Spleen (tissue), 11 donors: ENCODE measurements around the gene PLXND1. TPM values are rescaled to one million over a fixed set of nuclear protein-coding genes. Genes with fewer than 3 reads are reported as not detected.

Experiments
- DNase-seq: peaks from one replicate; pipeline ENCODE4 v3.0.0-alpha.2; 2020
- H3K27ac ChIP-seq, 8 donors: fragments of 200-600 bp; sonication (generic) in 7 of 8; 1 replicate in 4 of 8; 2 replicates in 4 of 8; pipeline versions ENCODE4 v1.5.0 to v1.8.0; 2016 to 2021; ENCODE audit warnings: inconsistent platforms in 4 of 8, mild to moderate bottlenecking in 4 of 8, moderate library complexity in 1 of 8
- H3K27me3 ChIP-seq, 7 donors: fragments of 200-600 bp; sonication (generic) in 6 of 7; replicated peaks in 1 of 7; 1 replicate in 4 of 7; 2 replicates in 3 of 7; pipeline versions ENCODE4 v1.5.0 to v1.8.0; 2016 to 2021; ENCODE audit warnings: inconsistent platforms in 3 of 7, mild to moderate bottlenecking in 1 of 7
- H3K36me3 ChIP-seq, 6 donors: fragments of 200-600 bp; sonication (generic) in 5 of 6; 1 replicate in 4 of 6; 2 replicates in 2 of 6; pipeline versions ENCODE4 v1.5.0 to v1.8.0; 2016 to 2021; ENCODE audit warnings: inconsistent platforms in 2 of 6
- H3K4me1 ChIP-seq, 6 donors: fragments of 200-600 bp; sonication (generic) in 5 of 6; 1 replicate in 3 of 6; 2 replicates in 3 of 6; pipeline versions ENCODE4 v1.5.0 to v1.8.0; 2016 to 2021; ENCODE audit warnings: inconsistent platforms in 3 of 6
- H3K4me3 ChIP-seq, 8 donors: fragments of 200-600 bp; sonication (generic) in 7 of 8; 1 replicate in 4 of 8; 2 replicates in 4 of 8; pipeline versions ENCODE4 v1.5.0 to v1.8.0; 2016 to 2021; ENCODE audit warnings: inconsistent platforms in 4 of 8, mild to moderate bottlenecking in 4 of 8, moderate library complexity in 2 of 8
- H3K9me3 ChIP-seq, 8 donors: fragments of 200-600 bp; sonication (generic) in 7 of 8; 1 replicate in 4 of 8; 2 replicates in 4 of 8; pipeline versions ENCODE4 v1.5.0 to v1.8.0; 2016 to 2021; ENCODE audit warnings: inconsistent platforms in 4 of 8
- CTCF ChIP-seq, 11 experiments: fragments of 200-600 bp in 7 of 11; fragments of 450-650 bp in 4 of 11; sonication (generic) in 4 of 11; IDR thresholded peaks in 8 of 11; conservative IDR thresholded peaks in 3 of 11; 1 replicate in 7 of 11; 2 replicates in 4 of 11; pipeline versions ENCODE4 v1.4.0 to v1.8.0; 2016 to 2021; ENCODE audit warnings: antibody characterized with exemption in 11 of 11, inconsistent platforms in 4 of 11, mild to moderate bottlenecking in 1 of 11
- POLR2A ChIP-seq, 3 donors: fragments of 450-650 bp; IDR thresholded peaks; one replicate each; pipeline ENCODE4 v1.5.1; 2017; ENCODE audit warnings: antibody characterized with exemption in 3 of 3, mild to moderate bottlenecking in 1 of 3
- POLR2AphosphoS5 ChIP-seq, 3 donors: sonication (generic); formaldehyde crosslinking; IDR thresholded peaks; one replicate each; pipeline ENCODE4 v1.5.1; 2017; ENCODE audit warnings: antibody characterized with exemption in 3 of 3
- WGBS, 5 donors: extraction: QIAGEN DNeasy Blood & Tissue Kit in 3 of 5; methylation state at CpG; one replicate each; pipeline versions ENCODE4 v1.1.5 to v1.1.7; 2013 to 2018; 5-methylcytosine and 5-hydroxymethylcytosine counted together
- intact Hi-C: fragments of 100-400 bp; cut with DNase I; formaldehyde crosslinking; loops from one replicate; pipeline ENCODE4 v1.15.0; 2023; ENCODE audit warnings: low total_unique reads
- polyA plus RNA-seq, 3 donors: library from polyadenylated mRNA; stranded (reverse); fragments of 200-250 nt; gene quantifications; one replicate each; pipeline ENCODE4 v1.2.1, GENCODE V29; 2013
- total RNA-seq, 7 donors: library from RNA; depleted of rRNA in 3 of 7; stranded (reverse); fragments of >200 nt in 3 of 7; fragmentation: NEBNext Ultra II Directional in 4 of 7; extraction: Animal tissue kit (Norgen Biotek cat#: 25700) in 4 of 7; gene quantifications; one replicate each; pipeline versions ENCODE4 v1.1.0 to v1.2.1, GENCODE V29; 2016 to 2021
- donor health status: healthy with polysubstance abuse.
- donor health status: DM: no; HTN: no; CAD: no; lungs with moderate emphysema.
- donor health status: DM: no; HTN: no; CAD: no.
- donor health status: Bipolar disorder and iron deficiency.
- donor health status: healthy.
- donor health status: DM: no; HTN: no; CAD: no.
- donor health status: DM: yes; HTN: yes; CAD: no.

PLXND1 gene
- total and polyA plus RNA-seq, 10 donors = 44.4 to 238 (median 164) TPM

DNA sequence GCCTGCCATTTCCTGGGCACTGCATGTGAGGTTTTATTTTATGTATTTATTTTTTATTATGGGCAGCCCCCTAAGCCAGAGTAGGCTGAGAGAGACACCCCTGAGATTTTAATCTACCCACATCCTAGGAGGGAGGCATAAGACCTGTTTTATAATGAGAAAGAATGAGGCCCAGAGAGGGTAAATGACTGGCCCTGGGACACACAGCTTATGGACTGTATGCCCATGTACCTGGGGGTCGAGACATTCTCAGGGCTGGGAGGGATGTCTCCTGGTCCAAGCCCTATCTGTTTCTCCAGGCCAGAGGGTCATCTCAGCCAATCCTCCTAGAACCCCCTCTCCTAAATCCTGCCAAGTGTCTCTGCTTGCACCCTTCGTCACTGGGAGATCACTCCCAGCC is 6.1 kb downstream of the PLXND1 start:
- Histone ChIP-seq H3K4me1 (peaks cover 56 to 100% (median 99%) of the 10 kb centered on the region in 6 donors), H3K4me3 (no peak overlapping the region), H3K9me3 (no peaks in the 10 kb centered on the region), H3K27ac (peak overlapping the region in 7 of 8 donors; percentile 63 to 91 (median 88)), H3K36me3 (no peaks in the 10 kb centered on the region), H3K27me3 (peaks cover 0 to 11% (median under 1%) of the 10 kb centered on the region in 7 donors)
- intact Hi-C loops = loop anchor here (5.0 kb wide), 1 partner anchor 108 kb away; no protein-coding TSS in a partner anchor
- TF ChIP-seq POLR2AphosphoS5 (IDR thresholded peaks at IDR 0.05) (no peak), POLR2A (IDR thresholded peaks at IDR 0.05) (no peak), CTCF (IDR thresholded peaks at IDR 0.05 in 8 of 11, conservative IDR thresholded peaks at IDR 0.05 in 3 of 11) (no peak)
- DNase-seq = no peak
- WGBS, 5 donors = 76 to 95% (median 87%) methylated on average over 2 of the region's 2 CpGs

- Histone ChIP-seq H3K4me1 (peaks cover 63 to 100% (median 99%) of the 10 kb centered on the region in 6 donors), H3K9me3 (no peaks in the 10 kb centered on the region), H3K36me3 (no peaks in the 10 kb centered on the region), H3K27me3 (peaks cover 0 to 3% (median 0%) of the 10 kb centered on the region in 7 donors), H3K27ac (peak overlapping the region in 7 of 8 donors; percentile 63 to 91 (median 88)), H3K4me3 (peak overlapping the region in 1 of 8 donors; percentile 15)
- peak; percentile 55 to 67 (median 58) for TF ChIP-seq POLR2AphosphoS5 (IDR thresholded peaks at IDR 0.05)
- no peak for TF ChIP-seq CTCF (IDR thresholded peaks at IDR 0.05 in 8 of 11, conservative IDR thresholded peaks at IDR 0.05 in 3 of 11)
- no peak for DNase-seq
- intact Hi-C loops = loop anchor here (5.0 kb wide), 1 partner anchor 107 kb away; no protein-coding TSS in a partner anchor
- WGBS, 5 donors = 28 to 51% (median 40%) methylated on average over 4 to 5 of the region's 5 CpGs
These were observed 6.9 kb downstream of the PLXND1 start for GRCh38 chr3:129599607-129600006.

- H3K27ac ChIP-seq = peak overlapping the region in 7 of 8 donors; percentile 63 to 91 (median 88)
- H3K4me1 ChIP-seq = peaks cover 69 to 100% (median 99%) of the 10 kb centered on the region in 6 donors
- WGBS, 5 donors = 68 to 84% (median 72%) methylated on average over 19 of the region's 19 CpGs
- no peaks in the 10 kb centered on the region for H3K36me3 ChIP-seq
- intact Hi-C loops = no loop called here
- no peaks in the 10 kb centered on the region for H3K27me3 ChIP-seq
- TF ChIP-seq POLR2A (IDR thresholded peaks at IDR 0.05) = no peak
- no peak for TF ChIP-seq POLR2AphosphoS5 (IDR thresholded peaks at IDR 0.05)
- TF ChIP-seq CTCF (IDR thresholded peaks at IDR 0.05 in 8 of 11, conservative IDR thresholded peaks at IDR 0.05 in 3 of 11) = no peak
- no peak for DNase-seq
- peak overlapping the region in 1 of 8 donors; percentile 15 for H3K4me3 ChIP-seq
- H3K9me3 ChIP-seq = no peaks in the 10 kb centered on the region
These were observed 7.4 kb downstream of the PLXND1 start for GRCh38 chr3:129599073-129599472.

DNA sequence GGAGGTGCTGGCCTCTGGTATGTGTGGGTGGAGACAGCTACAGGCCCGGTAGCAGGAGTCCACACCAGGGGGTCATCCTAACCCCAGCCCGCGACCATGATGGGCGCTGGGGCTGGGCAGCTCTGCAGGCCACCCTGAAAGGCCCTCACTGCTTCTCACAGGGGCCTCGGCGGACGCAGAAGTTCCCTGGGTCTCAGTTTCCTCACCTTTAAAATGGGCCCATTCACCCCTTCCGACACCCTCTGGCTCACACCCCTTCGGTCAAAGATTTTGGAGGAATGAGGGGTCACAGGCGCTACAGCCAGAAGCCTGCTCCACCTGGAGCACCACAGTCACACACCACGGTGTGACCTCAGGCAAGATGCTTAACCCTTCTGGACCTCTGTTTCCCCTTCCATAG is 8.0 kb downstream of the PLXND1 start:
- no peaks in the 10 kb centered on the region for H3K36me3 ChIP-seq
- intact Hi-C loops = no loop called here

More for the DNA sequence above, 8.0 kb downstream of the PLXND1 start:
- H3K9me3 ChIP-seq = no peaks in the 10 kb centered on the region
- TF ChIP-seq POLR2AphosphoS5 (IDR thresholded peaks at IDR 0.05) (no peak), CTCF (IDR thresholded peaks at IDR 0.05 in 8 of 11, conservative IDR thresholded peaks at IDR 0.05 in 3 of 11) (no peak)
- peaks cover 75 to 100% (median 99%) of the 10 kb centered on the region in 6 donors for H3K4me1 ChIP-seq
- 76 to 94% (median 88%) methylated on average over 9 to 11 of the region's 11 CpGs for WGBS, 5 donors
- H3K27ac ChIP-seq = peak overlapping the region in 7 of 8 donors; percentile 76 to 91 (median 88)
- H3K27me3 ChIP-seq = no peaks in the 10 kb centered on the region
- no peak overlapping the region for H3K4me3 ChIP-seq
- DNase-seq = no peak
